Measurements from ENCODE around the gene AGBL3.

AGBL3 gene

GRCh38 chr7:134986363-134987251 is at the start of gene AGBL3:
TSS of gene AGBL3 (plus strand) at chr7:134986508. CDS start at chr7:134987934, 1,426 bp downstream.
- Histone ChIP-seq H3K4me1 (ENCODE audit: control insufficient read depth, insufficient read depth, low read length) (no peaks in the 10 kb centered on the region), H3K9ac (ENCODE audit: low read length in 2 of 2) (peak within 1 kb of the TSS; percentile 90 to 95), H3K36me3 (ENCODE audit: control insufficient read depth in 2 of 2, insufficient read depth in 2 of 2, low read length in 2 of 2) (no peaks in the 10 kb centered on the region), H3K27ac (ENCODE audit: low read length) (peak within 1 kb of the TSS; percentile 83), H3K27me3 (ENCODE audit: control insufficient read depth in 1 of 2, insufficient read depth in 2 of 2, low read length in 2 of 2) (no peaks in the 10 kb centered on the region), H3K9me3 (ENCODE audit: control insufficient read depth in 2 of 2, low read length in 2 of 2) (no peaks in the 10 kb centered on the region), H3K4me3 (ENCODE audit: low read length in 2 of 2) (peak within 1 kb of the TSS; percentile 95 to 99)

- Histone ChIP-seq H3K4me3 (ENCODE audit: low read length in 2 of 2) (no peak overlapping the region), H3K27me3 (ENCODE audit: control insufficient read depth in 1 of 2, insufficient read depth in 2 of 2, low read length in 2 of 2) (no peaks in the 10 kb centered on the region), H3K9me3 (ENCODE audit: control insufficient read depth in 2 of 2, low read length in 2 of 2) (no peaks in the 10 kb centered on the region), H3K36me3 (ENCODE audit: control insufficient read depth in 2 of 2, insufficient read depth in 2 of 2, low read length in 2 of 2) (peaks cover 36 to 48% of the 10 kb centered on the region in 2 donors), H3K4me1 (ENCODE audit: control insufficient read depth, insufficient read depth, low read length) (peaks cover 26% of the 10 kb centered on the region), H3K9ac (ENCODE audit: low read length in 2 of 2) (no peak overlapping the region), H3K27ac (ENCODE audit: low read length) (peak overlapping the region; percentile 32)
Observed at GRCh38 chr7:134936893-134937510, 49.3 kb upstream of the AGBL3 start.

- peaks cover 34 to 48% of the 10 kb centered on the region in 2 donors for H3K36me3 ChIP-seq (ENCODE audit: control insufficient read depth in 2 of 2, insufficient read depth in 2 of 2, low read length in 2 of 2)
- no peak overlapping the region for H3K4me3 ChIP-seq (ENCODE audit: low read length in 2 of 2)
- H3K27me3 ChIP-seq (ENCODE audit: control insufficient read depth in 1 of 2, insufficient read depth in 2 of 2, low read length in 2 of 2) = no peaks in the 10 kb centered on the region
- H3K9me3 ChIP-seq (ENCODE audit: control insufficient read depth in 2 of 2, low read length in 2 of 2) = no peaks in the 10 kb centered on the region
- no peak overlapping the region for H3K9ac ChIP-seq (ENCODE audit: low read length in 2 of 2)
- peak overlapping the region; percentile 47 for H3K27ac ChIP-seq (ENCODE audit: low read length)
- H3K4me1 ChIP-seq (ENCODE audit: control insufficient read depth, insufficient read depth, low read length) = peaks cover 16% of the 10 kb centered on the region
Observed at GRCh38 chr7:134938141-134938540, 48.2 kb upstream of the AGBL3 start.

- H3K27ac ChIP-seq (ENCODE audit: low read length) = peak overlapping the region; percentile 47
- no peak overlapping the region for H3K9ac ChIP-seq (ENCODE audit: low read length in 2 of 2)
- H3K27me3 ChIP-seq (ENCODE audit: control insufficient read depth in 1 of 2, insufficient read depth in 2 of 2, low read length in 2 of 2) = no peaks in the 10 kb centered on the region
- H3K4me3 ChIP-seq (ENCODE audit: low read length in 2 of 2) = no peak overlapping the region
- peaks cover 31 to 45% of the 10 kb centered on the region in 2 donors for H3K36me3 ChIP-seq (ENCODE audit: control insufficient read depth in 2 of 2, insufficient read depth in 2 of 2, low read length in 2 of 2)
- peaks cover 16% of the 10 kb centered on the region for H3K4me1 ChIP-seq (ENCODE audit: control insufficient read depth, insufficient read depth, low read length)
- H3K9me3 ChIP-seq (ENCODE audit: control insufficient read depth in 2 of 2, low read length in 2 of 2) = no peaks in the 10 kb centered on the region
Observed at GRCh38 chr7:134939136-134939535, 47.2 kb upstream of the AGBL3 start.

- peaks cover 29 to 47% of the 10 kb centered on the region in 2 donors for H3K36me3 ChIP-seq (ENCODE audit: control insufficient read depth in 2 of 2, insufficient read depth in 2 of 2, low read length in 2 of 2)
- H3K9me3 ChIP-seq (ENCODE audit: control insufficient read depth in 2 of 2, low read length in 2 of 2) = no peaks in the 10 kb centered on the region
- H3K4me3 ChIP-seq (ENCODE audit: low read length in 2 of 2) = no peak overlapping the region
- H3K27ac ChIP-seq (ENCODE audit: low read length) = peak overlapping the region; percentile 53
- H3K27me3 ChIP-seq (ENCODE audit: control insufficient read depth in 1 of 2, insufficient read depth in 2 of 2, low read length in 2 of 2) = no peaks in the 10 kb centered on the region
- H3K9ac ChIP-seq (ENCODE audit: low read length in 2 of 2) = peak overlapping the region in 1 of 2 donors; percentile 19
- peaks cover 10% of the 10 kb centered on the region for H3K4me1 ChIP-seq (ENCODE audit: control insufficient read depth, insufficient read depth, low read length)
Observed at GRCh38 chr7:134940729-134941128, 45.6 kb upstream of the AGBL3 start.

GRCh38 chr7:134941185-134941900 is 45.0 kb upstream of the AGBL3 start:
- Histone ChIP-seq H3K4me3 (ENCODE audit: low read length in 2 of 2) (no peak overlapping the region), H3K27me3 (ENCODE audit: control insufficient read depth in 1 of 2, insufficient read depth in 2 of 2, low read length in 2 of 2) (no peaks in the 10 kb centered on the region), H3K36me3 (ENCODE audit: control insufficient read depth in 2 of 2, insufficient read depth in 2 of 2, low read length in 2 of 2) (peaks cover 30 to 42% of the 10 kb centered on the region in 2 donors), H3K9me3 (ENCODE audit: control insufficient read depth in 2 of 2, low read length in 2 of 2) (no peaks in the 10 kb centered on the region), H3K4me1 (ENCODE audit: control insufficient read depth, insufficient read depth, low read length) (peaks cover 10% of the 10 kb centered on the region), H3K27ac (ENCODE audit: low read length) (peak overlapping the region; percentile 53), H3K9ac (ENCODE audit: low read length in 2 of 2) (no peak overlapping the region)

GRCh38 chr7:134941952-134942351 is 44.4 kb upstream of the AGBL3 start:
- H3K9me3 ChIP-seq (ENCODE audit: control insufficient read depth in 2 of 2, low read length in 2 of 2) = no peaks in the 10 kb centered on the region
- no peak overlapping the region for H3K4me3 ChIP-seq (ENCODE audit: low read length in 2 of 2)
- peak overlapping the region; percentile 53 for H3K27ac ChIP-seq (ENCODE audit: low read length)
- H3K27me3 ChIP-seq (ENCODE audit: control insufficient read depth in 1 of 2, insufficient read depth in 2 of 2, low read length in 2 of 2) = no peaks in the 10 kb centered on the region
- peaks cover 33 to 45% of the 10 kb centered on the region in 2 donors for H3K36me3 ChIP-seq (ENCODE audit: control insufficient read depth in 2 of 2, insufficient read depth in 2 of 2, low read length in 2 of 2)
- H3K4me1 ChIP-seq (ENCODE audit: control insufficient read depth, insufficient read depth, low read length) = peaks cover 10% of the 10 kb centered on the region
- no peak overlapping the region for H3K9ac ChIP-seq (ENCODE audit: low read length in 2 of 2)

GRCh38 chr7:134942690-134943466 is 43.4 kb upstream of the AGBL3 start:
- Histone ChIP-seq H3K4me3 (ENCODE audit: low read length in 2 of 2) (no peak overlapping the region), H3K27me3 (ENCODE audit: control insufficient read depth in 1 of 2, insufficient read depth in 2 of 2, low read length in 2 of 2) (no peaks in the 10 kb centered on the region), H3K4me1 (ENCODE audit: control insufficient read depth, insufficient read depth, low read length) (peaks cover 10% of the 10 kb centered on the region), H3K9ac (ENCODE audit: low read length in 2 of 2) (no peak overlapping the region), H3K36me3 (ENCODE audit: control insufficient read depth in 2 of 2, insufficient read depth in 2 of 2, low read length in 2 of 2) (peaks cover 40 to 50% of the 10 kb centered on the region in 2 donors), H3K27ac (ENCODE audit: low read length) (no peak overlapping the region), H3K9me3 (ENCODE audit: control insufficient read depth in 2 of 2, low read length in 2 of 2) (no peaks in the 10 kb centered on the region)

GRCh38 chr7:134943785-134944400 is 42.4 kb upstream of the AGBL3 start:
- H3K36me3 ChIP-seq (ENCODE audit: control insufficient read depth in 2 of 2, insufficient read depth in 2 of 2, low read length in 2 of 2) = peaks cover 40 to 51% of the 10 kb centered on the region in 2 donors
- peaks cover 10% of the 10 kb centered on the region for H3K4me1 ChIP-seq (ENCODE audit: control insufficient read depth, insufficient read depth, low read length)
- H3K9ac ChIP-seq (ENCODE audit: low read length in 2 of 2) = no peak overlapping the region

More at GRCh38 chr7:134943785-134944400, 42.4 kb upstream of the AGBL3 start:
- Histone ChIP-seq H3K4me3 (ENCODE audit: low read length in 2 of 2) (no peak overlapping the region), H3K27me3 (ENCODE audit: control insufficient read depth in 1 of 2, insufficient read depth in 2 of 2, low read length in 2 of 2) (no peaks in the 10 kb centered on the region), H3K9me3 (ENCODE audit: control insufficient read depth in 2 of 2, low read length in 2 of 2) (no peaks in the 10 kb centered on the region), H3K27ac (ENCODE audit: low read length) (no peak overlapping the region)

All from stomach smooth muscle (tissue), 2 donors.